GM23338 (cell line): Measurements from ENCODE around the gene PRSS2. TPM values are rescaled to one million over a fixed set of nuclear protein-coding genes. Genes with fewer than 3 reads are reported as not detected.

Experiments
- ATAC-seq: fragments of 200-7000 bp; cut with Tn5 transposase; 3 replicates; pipeline ENCODE4 v1.9.1; 2020
- DNase-seq: peaks from one replicate; pipeline ENCODE4 v3.0.0-alpha.2; 2015; ENCODE audit warnings: low spot score
- H2AFZ ChIP-seq: fragments of 200-600 bp; sonication (generic); 2 replicates; pipeline ENCODE4 v1.8.0; 2016; ENCODE audit warnings: antibody characterized with exemption, mild to moderate bottlenecking, moderate library complexity
- H3F3A ChIP-seq: fragments of 200-600 bp; sonication (generic); replicated peaks from 2 replicates; pipeline ENCODE4 v1.8.0; 2017; ENCODE audit warnings: antibody characterized with exemption, mixed run types, low read depth
- H3K27ac ChIP-seq: fragments of 200-600 bp; sonication (generic); 2 replicates; pipeline ENCODE4 v1.6.1; 2016; ENCODE audit warnings: low read depth
- H3K27me3 ChIP-seq: fragments of 200-600 bp; sonication (generic); 2 replicates; pipeline ENCODE4 v1.8.0; 2016; ENCODE audit warnings: mild to moderate bottlenecking, mixed run types, moderate library complexity; ENCODE audit not compliant: insufficient read depth
- H3K36me3 ChIP-seq: fragments of 200-600 bp; sonication (generic); 2 replicates; pipeline ENCODE4 v1.8.0; 2016; ENCODE audit warnings: mild to moderate bottlenecking; ENCODE audit not compliant: insufficient read depth
- H3K4me1 ChIP-seq: fragments of 200-600 bp; sonication (generic); 2 replicates; pipeline ENCODE4 v1.8.0; 2016; ENCODE audit warnings: mild to moderate bottlenecking, moderate library complexity; ENCODE audit not compliant: insufficient read depth
- H3K4me2 ChIP-seq: fragments of 200-600 bp; sonication (generic); 2 replicates; pipeline ENCODE4 v1.7.1; 2017; ENCODE audit warnings: mixed run types
- H3K4me3 ChIP-seq: fragments of 200-600 bp; sonication (generic); 2 replicates; pipeline ENCODE4 v1.6.1; 2016; ENCODE audit warnings: mixed run types
- H3K79me2 ChIP-seq: fragments of 200-600 bp; sonication (generic); replicated peaks from 2 replicates; pipeline ENCODE4 v1.8.0; 2017; ENCODE audit warnings: mild to moderate bottlenecking; ENCODE audit not compliant: insufficient read depth
- H3K9me2 ChIP-seq: fragments of 200-600 bp; sonication (generic); 2 replicates; pipeline ENCODE4 v1.8.0; 2017; ENCODE audit not compliant: insufficient read depth
- H4K20me1 ChIP-seq: fragments of 200-600 bp; sonication (generic); replicated peaks from 2 replicates; pipeline ENCODE4 v1.8.0; 2017; ENCODE audit warnings: mild to moderate bottlenecking; ENCODE audit not compliant: insufficient read depth
- H3K27ac Mint-ChIP-seq: 2 replicates; pipeline ENCODE4 v1.8.0; 2020; ENCODE audit warnings: inconsistent platforms, mild to moderate bottlenecking, moderate library complexity, mixed read lengths
- H3K27me3 Mint-ChIP-seq: 3 replicates; pipeline ENCODE4 v1.8.0; 2022; ENCODE audit warnings: low read depth, mild to moderate bottlenecking, moderate library complexity, mixed read lengths, inconsistent platforms; ENCODE audit not compliant: insufficient read depth, poor library complexity
- H3K36me3 Mint-ChIP-seq: 3 replicates; pipeline ENCODE4 v1.8.0; 2021; ENCODE audit warnings: low read depth, mild to moderate bottlenecking, inconsistent platforms, moderate library complexity, mixed read lengths
- H3K4me1 Mint-ChIP-seq: 3 replicates; pipeline ENCODE4 v1.8.0; 2020; ENCODE audit warnings: mild to moderate bottlenecking, inconsistent platforms, mixed read lengths
- H3K4me3 Mint-ChIP-seq: 3 replicates; pipeline ENCODE4 v1.8.0; 2021; ENCODE audit warnings: moderate library complexity, mild to moderate bottlenecking, inconsistent platforms, mixed read lengths
- H3K9me3 Mint-ChIP-seq: 3 replicates; pipeline ENCODE4 v1.8.0; 2020; ENCODE audit warnings: moderate library complexity, mild to moderate bottlenecking, inconsistent platforms, mixed read lengths
- CREB1 ChIP-seq: fragments of 250-450 bp; sonication (Bioruptor Pico); IDR thresholded peaks from 2 replicates; pipeline ENCODE4 v1.5.0; 2020; ENCODE audit warnings: low read depth, mild to moderate bottlenecking, moderate library complexity
- EZH2phosphoT487 ChIP-seq: fragments of 200-600 bp; sonication (generic); IDR thresholded peaks from one replicate; pipeline ENCODE4 v1.8.1; 2018; ENCODE audit warnings: antibody characterized with exemption; ENCODE audit not compliant: unreplicated experiment
- JUNB ChIP-seq: IDR thresholded peaks from one replicate; pipeline ENCODE4 v1.6.1; 2016; ENCODE audit warnings: antibody characterized with exemption; ENCODE audit not compliant: unreplicated experiment
- STAT1 ChIP-seq: IDR thresholded peaks from one replicate; pipeline ENCODE4 v1.6.1; 2016; ENCODE audit warnings: antibody characterized with exemption; ENCODE audit not compliant: unreplicated experiment
- ZNF331 ChIP-seq: fragments of 250-450 bp; sonication (Bioruptor Pico); IDR thresholded peaks from 2 replicates; pipeline ENCODE4 v1.5.0; 2020; ENCODE audit warnings: low read depth, mild to moderate bottlenecking, moderate library complexity
- polyA plus RNA-seq: library from polyadenylated mRNA; unstranded; fragments of >200 nt; fragmentation: Nextera tagmentation; extraction: Ambion mirVana; gene quantifications from 2 replicates; pipeline ENCODE4 v1.2.1, GENCODE V29; 2016
- total RNA-seq: library from RNA; depleted of rRNA; stranded (reverse); fragments of >200 nt; shearing (Covaris generic); gene quantifications from 2 replicates; pipeline ENCODE4 v1.2.3, GENCODE V29; 2014
- TF ChIP-seq, protein P1 (sequence below): fragments of 250-450 bp; sonication (Bioruptor Pico); IDR thresholded peaks from 2 replicates; pipeline ENCODE4 v1.5.0; 2020; ENCODE audit warnings: mild to moderate bottlenecking, moderate library complexity

PRSS2 gene
- total and polyA plus RNA-seq, 2 experiments from 2014 or later = not detected

DNA sequence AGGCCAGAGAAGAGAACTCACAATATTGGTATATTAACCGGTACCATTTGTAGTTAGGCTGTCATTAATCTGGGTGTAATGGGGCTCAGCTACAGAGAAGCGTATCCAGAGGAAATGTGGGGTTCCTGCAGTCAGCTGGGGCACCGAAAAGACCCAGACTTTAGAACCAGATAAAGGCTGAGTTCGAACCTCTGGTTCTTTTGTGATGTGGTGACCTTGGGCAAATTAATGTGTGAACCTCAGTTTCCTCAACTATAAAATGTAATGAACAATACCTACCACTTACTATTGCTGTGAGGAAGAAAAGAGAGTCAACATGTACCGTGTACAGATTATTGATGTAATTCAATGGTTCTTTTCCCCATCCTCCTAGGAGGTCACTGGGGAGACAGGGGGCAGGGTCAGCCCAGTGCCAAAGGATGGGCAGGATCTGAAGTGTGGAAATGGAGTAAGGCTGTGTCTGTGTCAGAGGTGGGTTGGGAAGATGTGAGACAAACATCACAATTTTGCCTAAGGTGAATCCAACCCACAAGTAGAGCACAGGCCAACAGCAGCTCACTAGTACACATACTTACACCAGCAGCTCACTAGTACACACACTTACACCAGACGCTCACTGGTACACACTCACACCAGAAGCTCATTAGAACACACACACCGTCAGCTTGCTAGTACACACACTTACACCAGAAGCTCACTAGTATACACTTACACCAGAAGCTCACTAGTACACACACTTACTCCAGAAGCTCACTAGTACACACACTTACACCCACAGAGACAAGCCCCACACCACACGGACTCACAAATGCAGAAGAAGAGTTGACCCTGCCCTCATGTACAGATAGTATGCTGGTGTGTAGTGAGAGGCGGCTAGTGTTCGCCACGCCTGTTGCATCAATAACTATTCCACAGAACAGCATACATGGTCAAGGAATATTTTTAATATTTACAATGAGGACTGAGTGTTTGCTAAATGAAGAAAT, 28.0 kb downstream of the PRSS2 start:
- Mint-ChIP-seq H3K4me3 (peak overlapping the region; percentile 86; the same call in 2 of the 3 replicates), H3K27ac (no peak overlapping the region), H3K4me1 (peaks cover 56% of the 10 kb centered on the region), H3K27me3 (peaks cover 35% of the 10 kb centered on the region), H3K36me3 (peaks cover 26% of the 10 kb centered on the region), H3K9me3 (peaks cover 6% of the 10 kb centered on the region; the same call in 1 of the 3 replicates)
- H2AFZ ChIP-seq = no peak overlapping the region
- ATAC-seq = no peak
- H3K36me3 ChIP-seq = no peaks in the 10 kb centered on the region
- H3K27ac ChIP-seq = no peak overlapping the region
- DNase-seq = no peak
- H3K4me1 ChIP-seq = peaks cover 43% of the 10 kb centered on the region
- H4K20me1 ChIP-seq = no peaks in the 10 kb centered on the region
- H3F3A ChIP-seq = no peaks in the 10 kb centered on the region
- H3K79me2 ChIP-seq = no peaks in the 10 kb centered on the region
- peaks cover 3% of the 10 kb centered on the region; the same call in 1 of the 2 replicates for H3K9me2 ChIP-seq
- H3K4me3 ChIP-seq = peak overlapping the region; percentile 87
- peaks cover 66% of the 10 kb centered on the region for H3K27me3 ChIP-seq
- TF ChIP-seq CREB1 (no peak), STAT1 (no peak), JUNB (no peak), EZH2phosphoT487 (no peak), ZNF331 (no peak)
- TF ChIP-seq, protein P1, sequence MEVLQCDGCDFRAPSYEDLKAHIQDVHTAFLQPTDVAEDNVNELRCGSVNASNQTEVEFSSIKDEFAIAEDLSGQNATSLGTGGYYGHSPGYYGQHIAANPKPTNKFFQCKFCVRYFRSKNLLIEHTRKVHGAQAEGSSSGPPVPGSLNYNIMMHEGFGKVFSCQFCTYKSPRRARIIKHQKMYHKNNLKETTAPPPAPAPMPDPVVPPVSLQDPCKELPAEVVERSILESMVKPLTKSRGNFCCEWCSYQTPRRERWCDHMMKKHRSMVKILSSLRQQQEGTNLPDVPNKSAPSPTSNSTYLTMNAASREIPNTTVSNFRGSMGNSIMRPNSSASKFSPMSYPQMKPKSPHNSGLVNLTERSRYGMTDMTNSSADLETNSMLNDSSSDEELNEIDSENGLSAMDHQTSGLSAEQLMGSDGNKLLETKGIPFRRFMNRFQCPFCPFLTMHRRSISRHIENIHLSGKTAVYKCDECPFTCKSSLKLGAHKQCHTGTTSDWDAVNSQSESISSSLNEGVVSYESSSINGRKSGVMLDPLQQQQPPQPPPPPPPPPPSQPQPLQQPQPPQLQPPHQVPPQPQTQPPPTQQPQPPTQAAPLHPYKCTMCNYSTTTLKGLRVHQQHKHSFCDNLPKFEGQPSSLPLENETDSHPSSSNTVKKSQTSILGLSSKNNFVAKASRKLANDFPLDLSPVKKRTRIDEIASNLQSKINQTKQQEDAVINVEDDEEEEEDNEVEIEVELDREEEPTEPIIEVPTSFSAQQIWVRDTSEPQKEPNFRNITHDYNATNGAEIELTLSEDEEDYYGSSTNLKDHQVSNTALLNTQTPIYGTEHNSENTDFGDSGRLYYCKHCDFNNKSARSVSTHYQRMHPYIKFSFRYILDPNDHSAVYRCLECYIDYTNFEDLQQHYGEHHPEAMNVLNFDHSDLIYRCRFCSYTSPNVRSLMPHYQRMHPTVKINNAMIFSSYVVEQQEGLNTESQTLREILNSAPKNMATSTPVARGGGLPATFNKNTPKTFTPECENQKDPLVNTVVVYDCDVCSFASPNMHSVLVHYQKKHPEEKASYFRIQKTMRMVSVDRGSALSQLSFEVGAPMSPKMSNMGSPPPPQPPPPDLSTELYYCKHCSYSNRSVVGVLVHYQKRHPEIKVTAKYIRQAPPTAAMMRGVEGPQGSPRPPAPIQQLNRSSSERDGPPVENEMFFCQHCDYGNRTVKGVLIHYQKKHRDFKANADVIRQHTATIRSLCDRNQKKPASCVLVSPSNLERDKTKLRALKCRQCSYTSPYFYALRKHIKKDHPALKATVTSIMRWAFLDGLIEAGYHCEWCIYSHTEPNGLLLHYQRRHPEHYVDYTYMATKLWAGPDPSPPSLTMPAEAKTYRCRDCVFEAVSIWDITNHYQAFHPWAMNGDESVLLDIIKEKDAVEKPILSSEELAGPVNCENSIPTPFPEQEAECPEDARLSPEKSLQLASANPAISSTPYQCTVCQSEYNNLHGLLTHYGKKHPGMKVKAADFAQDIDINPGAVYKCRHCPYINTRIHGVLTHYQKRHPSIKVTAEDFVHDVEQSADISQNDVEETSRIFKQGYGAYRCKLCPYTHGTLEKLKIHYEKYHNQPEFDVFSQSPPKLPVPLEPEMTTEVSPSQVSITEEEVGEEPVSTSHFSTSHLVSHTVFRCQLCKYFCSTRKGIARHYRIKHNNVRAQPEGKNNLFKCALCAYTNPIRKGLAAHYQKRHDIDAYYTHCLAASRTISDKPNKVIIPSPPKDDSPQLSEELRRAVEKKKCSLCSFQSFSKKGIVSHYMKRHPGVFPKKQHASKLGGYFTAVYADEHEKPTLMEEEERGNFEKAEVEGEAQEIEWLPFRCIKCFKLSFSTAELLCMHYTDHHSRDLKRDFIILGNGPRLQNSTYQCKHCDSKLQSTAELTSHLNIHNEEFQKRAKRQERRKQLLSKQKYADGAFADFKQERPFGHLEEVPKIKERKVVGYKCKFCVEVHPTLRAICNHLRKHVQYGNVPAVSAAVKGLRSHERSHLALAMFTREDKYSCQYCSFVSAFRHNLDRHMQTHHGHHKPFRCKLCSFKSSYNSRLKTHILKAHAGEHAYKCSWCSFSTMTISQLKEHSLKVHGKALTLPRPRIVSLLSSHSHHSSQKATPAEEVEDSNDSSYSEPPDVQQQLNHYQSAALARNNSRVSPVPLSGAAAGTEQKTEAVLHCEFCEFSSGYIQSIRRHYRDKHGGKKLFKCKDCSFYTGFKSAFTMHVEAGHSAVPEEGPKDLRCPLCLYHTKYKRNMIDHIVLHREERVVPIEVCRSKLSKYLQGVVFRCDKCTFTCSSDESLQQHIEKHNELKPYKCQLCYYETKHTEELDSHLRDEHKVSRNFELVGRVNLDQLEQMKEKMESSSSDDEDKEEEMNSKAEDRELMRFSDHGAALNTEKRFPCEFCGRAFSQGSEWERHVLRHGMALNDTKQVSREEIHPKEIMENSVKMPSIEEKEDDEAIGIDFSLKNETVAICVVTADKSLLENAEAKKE (CRISPR knock-in tag) = no peak
- peak overlapping the region; percentile 94 for H3K4me2 ChIP-seq
